SU-DHL-6 (cell line): ENCODE results near the gene EIF4G1.

ENCODE experiments used
- H2AFZ ChIP-seq: fragments of 200-600 bp; sonication (generic); 2 replicates; pipeline ENCODE4 v1.6.1; 2014; ENCODE audit warnings: low read depth, mild to moderate bottlenecking, moderate library complexity, mixed read lengths, antibody characterized with exemption, low read length; ENCODE audit not compliant: severe bottlenecking
- H3F3A ChIP-seq: fragments of 200-600 bp; shearing (Covaris generic); 2 replicates; pipeline ENCODE4 v1.6.0; 2016; ENCODE audit warnings: antibody characterized with exemption, mild to moderate bottlenecking; ENCODE audit not compliant: insufficient read depth
- H3K27ac ChIP-seq: fragments of 200-600 bp; sonication (generic); 2 replicates; pipeline ENCODE4 v1.5.1; 2016; ENCODE audit warnings: low read depth, mild to moderate bottlenecking, low read length, moderate library complexity, mixed read lengths
- H3K27me3 ChIP-seq: fragments of 200-600 bp; sonication (generic), shearing (Covaris generic); 2 replicates; pipeline ENCODE4 v1.6.0; 2014; ENCODE audit warnings: mild to moderate bottlenecking, low read length
- H3K36me3 ChIP-seq: fragments of 200-600 bp; sonication (generic); 2 replicates; pipeline ENCODE4 v1.6.1; 2014; ENCODE audit warnings: mild to moderate bottlenecking, low read length, mixed read lengths
- H3K4me2 ChIP-seq: fragments of 300-600, 200-600 bp; shearing (Covaris generic), sonication (generic); 2 replicates; pipeline ENCODE4 v1.6.0; 2014; ENCODE audit warnings: low read length, low read depth, mild to moderate bottlenecking; ENCODE audit not compliant: poor library complexity, severe bottlenecking
- H3K4me3 ChIP-seq: fragments of 200-600 bp; sonication (generic); 2 replicates; pipeline ENCODE4 v1.5.1; 2014; ENCODE audit warnings: antibody characterized with exemption, low read length, mild to moderate bottlenecking, mixed read lengths; ENCODE audit not compliant: insufficient read depth, poor library complexity, severe bottlenecking
- H3K79me2 ChIP-seq: fragments of 200-600 bp; sonication (generic); 2 replicates; pipeline ENCODE4 v1.6.1; 2014; ENCODE audit warnings: mild to moderate bottlenecking, low read length, moderate library complexity; ENCODE audit not compliant: insufficient read depth
- H3K9ac ChIP-seq: fragments of 200-600 bp; sonication (generic); 2 replicates; pipeline ENCODE4 v1.7.0; 2014; ENCODE audit warnings: mild to moderate bottlenecking, low read length
- H3K9me2 ChIP-seq: fragments of 200-600 bp; sonication (generic); replicated peaks from 2 replicates; pipeline ENCODE4 v1.6.1; 2014; ENCODE audit warnings: low read length; ENCODE audit not compliant: insufficient read depth
- H3K9me3 ChIP-seq: fragments of 200-600 bp; sonication (generic); 2 replicates; pipeline ENCODE4 v1.6.1; 2014; ENCODE audit warnings: low read length, mixed read lengths; ENCODE audit not compliant: insufficient read depth
- H4K20me1 ChIP-seq: fragments of 200-600 bp; sonication (generic); 2 replicates; pipeline ENCODE4 v1.6.1; 2014; ENCODE audit warnings: low read depth, mild to moderate bottlenecking, antibody characterized with exemption, low read length, moderate library complexity, mixed read lengths
- CTCF ChIP-seq: fragments of 200-600 bp; sonication (generic); IDR thresholded peaks from one replicate; pipeline ENCODE4 v1.5.1; 2017; ENCODE audit warnings: antibody characterized with exemption, mild to moderate bottlenecking, low read length, moderate library complexity; ENCODE audit not compliant: insufficient read depth, poor library complexity, severe bottlenecking
- EZH2phosphoT487 ChIP-seq: fragments of 200-600 bp; sonication (generic), shearing (Covaris generic); conservative IDR thresholded peaks from 2 replicates; pipeline ENCODE4 v1.6.1; 2018; ENCODE audit warnings: mild to moderate bottlenecking, antibody characterized with exemption, low read length, moderate library complexity, mixed read lengths

Gene EIF4G1

GRCh38 chr3:184315871-184316661, 1.7 kb downstream of the EIF4G1 start:
- Histone ChIP-seq H3K9me3 (no peaks in the 10 kb centered on the region), H2AFZ (no peak overlapping the region), H3K36me3 (0 out of 2 replicates have a peak, but pooled peaks cover 7% of the 10 kb centered on the region), H3K79me2 (peaks cover 62% of the 10 kb centered on the region), H3K27me3 (no peaks in the 10 kb centered on the region), H3K9ac (peak overlapping the region; percentile 99), H4K20me1 (peaks cover 12% of the 10 kb centered on the region; the same call in 1 of the 2 replicates), H3K9me2 (no peaks in the 10 kb centered on the region), H3F3A (0 out of 2 replicates have a peak, but pooled peaks cover 4% of the 10 kb centered on the region), H3K27ac (peak overlapping the region; percentile 76; the same call in 1 of the 2 replicates), H3K4me3 (peak overlapping the region; percentile 99), H3K4me2 (peak overlapping the region; percentile 88)
- TF ChIP-seq CTCF (no peak), EZH2phosphoT487 (no peak)

GRCh38 chr3:184316792-184317191, 2.4 kb downstream of the EIF4G1 start:
- Histone ChIP-seq H3K36me3 (0 out of 2 replicates have a peak, but pooled peaks cover 11% of the 10 kb centered on the region), H3K9ac (peak overlapping the region; percentile 99), H2AFZ (no peak overlapping the region)

GRCh38 chr3:184317201-184317600, 2.8 kb downstream of the EIF4G1 start:
- Histone ChIP-seq H4K20me1 (peaks cover 12% of the 10 kb centered on the region; the same call in 1 of the 2 replicates), H2AFZ (no peak overlapping the region), H3K27ac (no peak overlapping the region), H3K4me3 (no peak overlapping the region), H3K27me3 (no peaks in the 10 kb centered on the region), H3K36me3 (0 out of 2 replicates have a peak, but pooled peaks cover 13% of the 10 kb centered on the region), H3K9ac (no peak overlapping the region; the same call in 1 of the 2 replicates), H3F3A (no peaks in the 10 kb centered on the region), H3K9me2 (no peaks in the 10 kb centered on the region), H3K79me2 (peaks cover 63% of the 10 kb centered on the region), H3K4me2 (peak overlapping the region; percentile 88), H3K9me3 (no peaks in the 10 kb centered on the region)
- TF ChIP-seq CTCF, result no peak

More at GRCh38 chr3:184316792-184317191, 2.4 kb downstream of the EIF4G1 start:
- Histone ChIP-seq H3K4me3 (peak overlapping the region; percentile 99), H3K79me2 (peaks cover 63% of the 10 kb centered on the region), H3K27me3 (no peaks in the 10 kb centered on the region), H3K9me2 (no peaks in the 10 kb centered on the region), H3K27ac (no peak overlapping the region), H3K4me2 (peak overlapping the region; percentile 88), H3F3A (no peaks in the 10 kb centered on the region), H4K20me1 (peaks cover 12% of the 10 kb centered on the region; the same call in 1 of the 2 replicates), H3K9me3 (no peaks in the 10 kb centered on the region)
- TF ChIP-seq CTCF, result no peak
- no peak for TF ChIP-seq EZH2phosphoT487
